Tibial artery (tissue), 4 donors: Measurements from ENCODE around the gene KCNQ1.

ENCODE experiments used
- DNase-seq, 2 donors: peaks; one replicate each; pipeline ENCODE4 v3.0.0-alpha.2; 2019
- H3K27ac ChIP-seq, 2 donors: fragments of 200-600 bp; sonication (generic) in 1 of 2; 1 replicate in 1 of 2; 2 replicates in 1 of 2; pipeline ENCODE4 v1.5.1; 2018 to 2019; ENCODE audit warnings: mild to moderate bottlenecking in 1 of 2
- H3K27me3 ChIP-seq, 2 donors: fragments of 200-600 bp; sonication (generic) in 1 of 2; one replicate each; pipeline versions ENCODE4 v1.5.1 to v1.6.0; 2016 to 2019
- H3K36me3 ChIP-seq, 3 donors: fragments of 200-600 bp; sonication (generic) in 2 of 3; one replicate each; pipeline ENCODE4 v1.5.1; 2016 to 2019; ENCODE audit warnings: mild to moderate bottlenecking in 2 of 3
- H3K4me1 ChIP-seq, 4 donors: fragments of 200-600 bp; sonication (generic) in 2 of 4; 1 replicate in 3 of 4; 2 replicates in 1 of 4; pipeline ENCODE4 v1.5.1; 2016 to 2019
- H3K4me3 ChIP-seq, 2 donors: fragments of 200-600 bp; sonication (generic) in 1 of 2; 1 replicate in 1 of 2; 2 replicates in 1 of 2; pipeline ENCODE4 v1.5.1; 2018 to 2019; ENCODE audit warnings: mild to moderate bottlenecking in 2 of 2
- H3K9me3 ChIP-seq, 3 donors: fragments of 200-600 bp; sonication (generic) in 1 of 3; one replicate each; pipeline ENCODE4 v1.5.1; 2016 to 2019
- CTCF ChIP-seq, 2 experiments: fragments of 200-600 bp in 1 of 2; fragments of 450-650 bp in 1 of 2; IDR thresholded peaks; one replicate each; pipeline ENCODE4 v1.5.1; 2017 to 2019; ENCODE audit warnings: antibody characterized with exemption in 2 of 2, mild to moderate bottlenecking in 1 of 2, moderate library complexity in 1 of 2
- intact Hi-C: fragments of 100-400 bp; cut with DNase I; formaldehyde crosslinking; loops from one replicate; pipeline ENCODE4 v1.15.0; 2023; ENCODE audit warnings: low total_unique reads

KCNQ1 gene

GRCh38 chr11:2788168-2789071, 343.6 kb downstream of the KCNQ1 start:
- intact Hi-C loops: no loop called here
- Histone ChIP-seq H3K9me3 (peaks cover 0 to 3% (median 0%) of the 10 kb centered on the region in 3 donors), H3K36me3 (no peaks in the 10 kb centered on the region), H3K4me3 (no peak overlapping the region), H3K27ac (no peak overlapping the region), H3K4me1 (peaks cover 0 to 25% (median 13%) of the 10 kb centered on the region in 4 donors), H3K27me3 (peaks cover 0 to 12% of the 10 kb centered on the region in 2 donors)
- no peak for TF ChIP-seq CTCF (IDR thresholded peaks at IDR 0.05)
- no peak for DNase-seq

- Histone ChIP-seq H3K9me3 (peaks cover 0 to 3% (median 0%) of the 10 kb centered on the region in 3 donors), H3K4me3 (no peak overlapping the region), H3K27me3 (peaks cover 0 to 12% of the 10 kb centered on the region in 2 donors), H3K4me1 (peaks cover 0 to 25% (median 13%) of the 10 kb centered on the region in 4 donors), H3K36me3 (no peaks in the 10 kb centered on the region), H3K27ac (no peak overlapping the region)
- intact Hi-C loops: no loop called here
- TF ChIP-seq CTCF (IDR thresholded peaks at IDR 0.05): no peak
- DNase-seq: peak; percentile 9 to 50
Measured at GRCh38 chr11:2789331-2789730, 344.5 kb downstream of the KCNQ1 start.

GRCh38 chr11:2789791-2790567, 345.2 kb downstream of the KCNQ1 start:
- DNase-seq: peak; percentile 14 to 58
- no peak overlapping the region for H3K27ac ChIP-seq
- intact Hi-C loops: no loop called here
- peaks cover 0 to 3% (median 0%) of the 10 kb centered on the region in 3 donors for H3K9me3 ChIP-seq
- peaks cover 0 to 25% (median 13%) of the 10 kb centered on the region in 4 donors for H3K4me1 ChIP-seq
- peaks cover 0 to 12% of the 10 kb centered on the region in 2 donors for H3K27me3 ChIP-seq
- H3K4me3 ChIP-seq: no peak overlapping the region
- H3K36me3 ChIP-seq: no peaks in the 10 kb centered on the region
- no peak for TF ChIP-seq CTCF (IDR thresholded peaks at IDR 0.05)

- peaks cover 0 to 25% (median 13%) of the 10 kb centered on the region in 4 donors for H3K4me1 ChIP-seq
- intact Hi-C loops: no loop called here
- H3K27me3 ChIP-seq: peaks cover 0 to 12% of the 10 kb centered on the region in 2 donors
- TF ChIP-seq CTCF (IDR thresholded peaks at IDR 0.05): no peak
- no peaks in the 10 kb centered on the region for H3K36me3 ChIP-seq
- peak; percentile 18 to 45 for DNase-seq
- H3K27ac ChIP-seq: no peak overlapping the region
- H3K9me3 ChIP-seq: peaks cover 0 to 3% (median 0%) of the 10 kb centered on the region in 3 donors
- H3K4me3 ChIP-seq: no peak overlapping the region
Measured at GRCh38 chr11:2790568-2790921, 345.7 kb downstream of the KCNQ1 start.

GRCh38 chr11:2791139-2791520, 346.3 kb downstream of the KCNQ1 start:
- peaks cover 0 to 12% of the 10 kb centered on the region in 2 donors for H3K27me3 ChIP-seq
- intact Hi-C loops: no loop called here
- no peak for TF ChIP-seq CTCF (IDR thresholded peaks at IDR 0.05)
- no peaks in the 10 kb centered on the region for H3K9me3 ChIP-seq
- peak; percentile 7 to 69 for DNase-seq
- H3K27ac ChIP-seq: peak overlapping the region in 1 of 2 donors; percentile 58
- peaks cover 0 to 25% (median 13%) of the 10 kb centered on the region in 4 donors for H3K4me1 ChIP-seq
- H3K4me3 ChIP-seq: peak overlapping the region; percentile 48 to 56
- no peaks in the 10 kb centered on the region for H3K36me3 ChIP-seq
